Thoracic aorta (tissue), 2 donors: Measurements from ENCODE around the gene JADE1. TPM values are rescaled to one million over a fixed set of nuclear protein-coding genes. Genes with fewer than 3 reads are reported as not detected.

ENCODE experiments used
- ATAC-seq: fragments of 150-250 bp; one replicate; pipeline ENCODE4 v1.8.0; 2017; ENCODE audit warnings: low read depth; ENCODE audit not compliant: insufficient number of reproducible peaks, low FRiP score
- DNase-seq: peaks from one replicate; pipeline ENCODE4 v3.0.0-alpha.2; 2020; ENCODE audit warnings: low spot score
- H3K27ac ChIP-seq, 2 donors: fragments of 200-600 bp; sonication (generic); 1 replicate in 1 of 2; 2 replicates in 1 of 2; pipeline ENCODE4 v1.5.1; 2016; ENCODE audit warnings: mild to moderate bottlenecking in 2 of 2, moderate library complexity in 2 of 2
- H3K27me3 ChIP-seq: fragments of 200-600 bp; sonication (generic); replicated peaks from 2 replicates; pipeline ENCODE4 v1.6.0; 2016; ENCODE audit warnings: mild to moderate bottlenecking; ENCODE audit not compliant: insufficient read depth
- H3K36me3 ChIP-seq: fragments of 200-600 bp; sonication (generic); one replicate; pipeline ENCODE4 v1.5.1; 2016
- H3K4me1 ChIP-seq, 2 donors: fragments of 200-600 bp; sonication (generic); 1 replicate in 1 of 2; 2 replicates in 1 of 2; pipeline versions ENCODE4 v1.5.1 to v1.6.0; 2016; ENCODE audit warnings: low read depth in 2 of 2, mild to moderate bottlenecking in 1 of 2; ENCODE audit not compliant: control insufficient read depth in 1 of 2
- H3K4me3 ChIP-seq: fragments of 200-600 bp; sonication (generic); 2 replicates; pipeline ENCODE4 v1.5.1; 2016; ENCODE audit warnings: mild to moderate bottlenecking
- H3K9me3 ChIP-seq: fragments of 200-600 bp; sonication (generic); 2 replicates; pipeline ENCODE4 v1.5.1; 2016
- CTCF ChIP-seq: fragments of 200-600 bp; sonication (generic); IDR thresholded peaks from one replicate; pipeline ENCODE4 v1.5.1; 2019; ENCODE audit warnings: antibody characterized with exemption
- total RNA-seq, 2 donors: library from RNA; depleted of rRNA; stranded (reverse); fragments of >200 nt; gene quantifications; one replicate each; pipeline versions ENCODE4 v1.1.0 to v1.2.3, GENCODE V29; 2016

Gene JADE1
- total RNA-seq, 2 donors from 2014 or later = 23.7 to 63.8 TPM

GRCh38 chr4:128800701-128801284, 8.7 kb upstream of the JADE1 start:
- DNase-seq (no peak), ATAC-seq (no peak)
- H3K4me1 ChIP-seq = no peaks in the 10 kb centered on the region
- no peak overlapping the region for H3K27ac ChIP-seq
- no peaks in the 10 kb centered on the region for H3K36me3 ChIP-seq
- H3K4me3 ChIP-seq = no peak overlapping the region
- TF ChIP-seq CTCF = no peak
- H3K27me3 ChIP-seq = no peaks in the 10 kb centered on the region
- no peaks in the 10 kb centered on the region for H3K9me3 ChIP-seq

GRCh38 chr4:128802680-128803628, 6.5 kb upstream of the JADE1 start:
- TF ChIP-seq CTCF = no peak
- Histone ChIP-seq H3K4me1 (no peaks in the 10 kb centered on the region), H3K27me3 (no peaks in the 10 kb centered on the region), H3K27ac (no peak overlapping the region), H3K9me3 (no peaks in the 10 kb centered on the region), H3K36me3 (no peaks in the 10 kb centered on the region), H3K4me3 (no peak overlapping the region)
- DNase-seq (no peak), ATAC-seq (no peak)

DNA sequence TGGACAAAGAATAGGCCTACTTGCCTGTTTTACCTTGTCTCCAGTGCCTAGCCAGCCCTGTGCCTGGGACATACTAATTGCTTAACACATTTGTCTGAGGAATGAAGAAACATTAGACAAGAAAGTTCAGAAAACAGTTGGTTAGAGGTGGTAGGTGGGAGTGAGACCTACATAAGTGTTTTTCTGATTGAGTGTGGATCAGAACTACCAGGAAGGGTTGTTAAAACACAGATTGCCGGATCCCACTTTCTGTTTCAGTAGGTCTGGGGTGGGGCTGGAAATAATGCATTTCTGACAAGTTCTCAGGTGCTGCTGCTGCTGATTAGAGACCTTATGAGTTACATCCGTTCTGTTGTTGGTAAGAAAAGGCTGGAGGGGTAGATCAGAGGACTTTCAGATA, 5.7 kb upstream of the JADE1 start:
- DNase-seq = no peak
- H3K36me3 ChIP-seq = no peaks in the 10 kb centered on the region
- no peaks in the 10 kb centered on the region for H3K9me3 ChIP-seq
- H3K4me1 ChIP-seq = peaks cover 0 to 4% of the 10 kb centered on the region in 2 donors
- H3K27me3 ChIP-seq = no peaks in the 10 kb centered on the region
- no peak overlapping the region for H3K27ac ChIP-seq
- ATAC-seq = no peak
- TF ChIP-seq CTCF = no peak
- H3K4me3 ChIP-seq = no peak overlapping the region

DNA sequence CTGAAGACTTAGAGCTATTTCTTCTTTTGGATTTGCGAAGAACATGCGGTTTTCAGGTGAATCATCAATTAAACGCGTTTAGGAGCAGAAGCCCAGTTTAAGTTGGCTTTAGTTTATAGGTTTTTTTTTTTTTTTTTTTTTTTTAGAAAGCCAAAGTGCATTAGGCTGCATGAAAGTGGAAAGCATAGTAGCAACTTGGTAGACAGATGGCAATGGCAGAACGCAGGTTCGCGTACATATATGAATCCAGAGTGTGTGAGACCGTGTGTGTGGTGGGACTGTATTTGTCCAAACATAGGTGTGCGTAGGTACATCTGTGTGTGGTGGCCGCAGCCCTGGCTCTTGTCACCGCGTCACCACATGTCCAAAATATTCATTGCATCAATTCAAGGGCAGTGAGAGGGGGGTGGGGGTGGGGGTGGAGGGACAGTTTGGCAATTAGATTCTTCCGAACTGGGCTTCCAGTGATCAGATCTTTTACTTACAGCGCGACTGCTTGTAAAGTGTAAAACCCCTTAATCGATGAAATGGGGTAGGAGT, 901 bp downstream of the JADE1 start:
- Histone ChIP-seq H3K27me3 (no peaks in the 10 kb centered on the region), H3K36me3 (no peaks in the 10 kb centered on the region), H3K4me1 (peaks cover 6 to 19% of the 10 kb centered on the region in 2 donors), H3K27ac (peak overlapping the region; percentile 92 to 97), H3K9me3 (no peaks in the 10 kb centered on the region), H3K4me3 (peak overlapping the region; percentile 97)
- ATAC-seq (no peak), DNase-seq (no peak)
- no peak for TF ChIP-seq CTCF
